Measurements from ENCODE around the gene ATOH7. TPM values are rescaled to one million over a fixed set of nuclear protein-coding genes. Genes with fewer than 3 reads are reported as not detected.

Gene ATOH7
- total RNA-seq, result under 0.01 TPM in 1 of 2 replicates, not detected in the other

GRCh38 chr10:68231817-68232251, at the start of gene ATOH7:
Gene ATOH7 (minus strand): TSS chr10:68232113. CDS start chr10:68231677, 436 bp downstream.

Other genes with a start within 250 kb of the ATOH7 start
- 95.1 and 134 TPM in 2 replicates for gene HERC4, start 156.8 kb downstream of the ATOH7 start, total RNA-seq
- 0.06 and 0.26 TPM in 2 replicates for gene MYPN, start 122.6 kb downstream of the ATOH7 start, total RNA-seq
- 27.6 and 34.6 TPM in 2 replicates for gene HNRNPH3, start 100.0 kb upstream of the ATOH7 start, total RNA-seq
- 8.1 and 9.9 TPM in 2 replicates for gene PBLD, start 100.8 kb upstream of the ATOH7 start, total RNA-seq
- 24.6 and 30.2 TPM in 2 replicates for gene RUFY2, start 175.2 kb upstream of the ATOH7 start, total RNA-seq
- gene DNA2, start 239.9 kb upstream of the ATOH7 start, total RNA-seq, result 6.0 and 6.9 TPM in 2 replicates

Data from aortic smooth muscle cell (primary cell).